ENCODE results near the gene CHMP1A. TPM values are rescaled to one million over a fixed set of nuclear protein-coding genes. Genes with fewer than 3 reads are reported as not detected.

CHMP1A gene
- total RNA-seq, 1 donor, result 114 TPM

DNA sequence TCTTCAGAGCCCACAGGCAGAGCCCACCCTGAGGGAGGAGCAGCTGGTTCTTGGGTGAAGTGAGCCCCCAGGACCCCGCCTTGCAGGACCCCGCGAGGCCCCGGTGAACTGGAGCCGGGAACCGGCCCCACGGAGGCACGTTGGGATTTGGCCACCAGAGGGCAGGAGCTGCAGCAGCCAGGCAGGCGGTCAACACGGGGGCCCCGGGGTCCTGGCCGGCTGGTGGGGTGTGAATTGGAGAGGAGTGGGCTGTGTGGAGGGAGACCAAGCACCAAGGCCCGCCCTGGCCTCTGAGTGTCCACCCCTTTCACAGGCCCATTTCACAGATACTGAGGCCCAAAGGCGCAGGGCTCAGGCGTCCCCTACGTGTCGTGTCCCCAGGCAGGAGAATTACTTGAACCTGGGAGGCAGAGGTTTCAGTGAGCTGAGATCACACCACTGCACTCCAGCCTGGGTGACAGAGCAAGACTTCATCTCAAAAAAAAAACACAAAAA lies 41.9 kb downstream of the CHMP1A start:
- no peak for DNase-seq (ENCODE audit: low read depth)
- TF ChIP-seq CTCF (IDR thresholded peaks at IDR 0.05; ENCODE audit: insufficient read depth, low read depth, low read length), result peak; percentile 66
- no peak overlapping the region for H3K4me3 ChIP-seq (ENCODE audit: low read depth, low read length)

- no peak for DNase-seq (ENCODE audit: low read depth)
- TF ChIP-seq CTCF (IDR thresholded peaks at IDR 0.05; ENCODE audit: insufficient read depth, low read depth, low read length), result no peak
- no peak overlapping the region for H3K4me3 ChIP-seq (ENCODE audit: low read depth, low read length)
These were observed 42.3 kb downstream of the CHMP1A start for GRCh38 chr16:89615176-89615575.

GRCh38 chr16:89613954-89614459 lies 43.5 kb downstream of the CHMP1A start:
- no peak overlapping the region for H3K4me3 ChIP-seq (ENCODE audit: low read depth, low read length)
- DNase-seq (ENCODE audit: low read depth), result no peak
- no peak for TF ChIP-seq CTCF (IDR thresholded peaks at IDR 0.05; ENCODE audit: insufficient read depth, low read depth, low read length)

- H3K4me3 ChIP-seq (ENCODE audit: low read depth, low read length), result no peak within 1 kb of the TSS
- no peak for TF ChIP-seq CTCF (IDR thresholded peaks at IDR 0.05; ENCODE audit: insufficient read depth, low read depth, low read length)
- DNase-seq (ENCODE audit: low read depth), result peak; percentile 64
These were observed 44.1 kb downstream of the CHMP1A start, which contains the start of gene DPEP1 for GRCh38 chr16:89613231-89613953. TSS of gene DPEP1 (plus strand) at chr16:89613642. CDS start at chr16:89630411, 16,769 bp downstream.

DNA sequence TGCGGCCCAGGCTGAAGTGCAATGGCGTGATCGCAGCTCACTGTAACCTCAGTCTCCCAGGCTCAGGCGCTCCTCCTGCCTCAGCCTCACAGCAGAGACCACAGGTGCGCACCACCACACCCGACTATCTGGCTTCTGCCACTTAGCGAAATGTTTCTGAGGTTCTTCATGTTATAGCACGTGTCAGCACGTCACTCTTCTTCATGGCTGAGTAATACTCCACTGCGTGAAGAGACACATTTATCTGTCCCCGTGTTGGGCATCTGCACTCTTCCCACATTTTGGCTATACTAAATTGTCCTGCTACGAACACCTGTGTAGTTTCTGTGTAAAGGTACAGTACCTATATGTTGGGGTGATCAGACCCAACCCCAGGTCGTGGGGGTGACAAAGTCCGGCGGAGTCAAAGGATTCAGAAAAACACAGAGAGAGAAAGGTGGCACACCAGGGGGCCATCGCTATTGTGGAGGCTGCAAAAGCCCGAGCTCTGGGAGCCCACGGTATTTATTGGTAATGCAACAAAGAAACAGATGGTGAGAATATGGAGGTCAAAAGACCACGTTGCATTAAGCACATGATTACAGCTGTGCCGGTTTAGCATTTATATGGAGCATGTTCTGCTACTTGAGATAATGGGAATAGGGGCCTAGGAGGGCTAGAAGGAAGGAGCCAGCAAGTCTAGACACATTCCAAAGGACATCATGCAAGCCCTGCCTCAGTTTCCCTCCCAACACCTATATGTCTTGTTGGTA lies 44.9 kb downstream of the CHMP1A start:
- H3K4me3 ChIP-seq (ENCODE audit: low read depth, low read length), result no peak overlapping the region
- no peak for TF ChIP-seq CTCF (IDR thresholded peaks at IDR 0.05; ENCODE audit: insufficient read depth, low read depth, low read length)
- peak; percentile 70 for DNase-seq (ENCODE audit: low read depth)

- no peak for TF ChIP-seq CTCF (IDR thresholded peaks at IDR 0.05; ENCODE audit: insufficient read depth, low read depth, low read length)
- H3K4me3 ChIP-seq (ENCODE audit: low read depth, low read length), result no peak overlapping the region
- DNase-seq (ENCODE audit: low read depth), result no peak
These were observed 47.4 kb downstream of the CHMP1A start for GRCh38 chr16:89610108-89610453.
